Sigmoid colon (tissue), 7 donors: ENCODE data around the gene CORO1C. TPM values are rescaled to one million over a fixed set of nuclear protein-coding genes. Genes with fewer than 3 reads are reported as not detected.

ENCODE experiments used
- DNase-seq: peaks from one replicate; pipeline ENCODE4 v3.0.0-alpha.2; 2019
- H3K27ac ChIP-seq, 4 donors: fragments of 200-600 bp; sonication (generic); one replicate each; pipeline ENCODE4 v1.5.1; 2016 to 2019; ENCODE audit warnings: mild to moderate bottlenecking in 1 of 4
- H3K27me3 ChIP-seq, 3 donors: fragments of 200-600 bp; sonication (generic); one replicate each; pipeline ENCODE4 v1.5.1; 2019; ENCODE audit warnings: mild to moderate bottlenecking in 1 of 3
- H3K36me3 ChIP-seq, 4 donors: fragments of 200-600 bp; sonication (generic); one replicate each; pipeline ENCODE4 v1.5.1; 2016 to 2019
- H3K4me1 ChIP-seq, 4 donors: fragments of 200-600 bp; sonication (generic); one replicate each; pipeline ENCODE4 v1.5.1; 2017 to 2019
- H3K4me3 ChIP-seq, 4 donors: fragments of 200-600 bp; sonication (generic); one replicate each; pipeline ENCODE4 v1.5.1; 2017 to 2019; ENCODE audit warnings: mild to moderate bottlenecking in 2 of 4, moderate library complexity in 1 of 4
- H3K9me3 ChIP-seq, 4 donors: fragments of 200-600 bp in 3 of 4; sonication (generic) in 3 of 4; one replicate each; pipeline versions ENCODE4 v1.5.1 to v1.6.1; 2013 to 2019
- CTCF ChIP-seq, 4 experiments: fragments of 450-650 bp in 3 of 4; fragments of 200-600 bp in 1 of 4; IDR thresholded peaks; one replicate each; pipeline ENCODE4 v1.5.1; 2016 to 2019; ENCODE audit warnings: antibody characterized with exemption in 4 of 4, mild to moderate bottlenecking in 3 of 4, moderate library complexity in 2 of 4
- EP300 ChIP-seq, 4 donors: sonication (generic); formaldehyde crosslinking; IDR thresholded peaks; one replicate each; pipeline ENCODE4 v1.6.1; 2017; ENCODE audit warnings: antibody characterized with exemption in 4 of 4
- POLR2A ChIP-seq, 2 donors: fragments of 450-650 bp; IDR thresholded peaks; one replicate each; pipeline ENCODE4 v1.6.1; 2016; ENCODE audit warnings: antibody characterized with exemption in 2 of 2, mild to moderate bottlenecking in 2 of 2, moderate library complexity in 2 of 2
- POLR2AphosphoS5 ChIP-seq, 4 donors: sonication (generic); formaldehyde crosslinking; IDR thresholded peaks; one replicate each; pipeline ENCODE4 v1.6.1; 2017; ENCODE audit warnings: antibody characterized with exemption in 4 of 4
- WGBS, 2 donors: extraction: QIAGEN DNeasy Blood & Tissue Kit; methylation state at CpG; one replicate each; pipeline ENCODE4 v1.1.7; 2013; 5-methylcytosine and 5-hydroxymethylcytosine counted together
- intact Hi-C: fragments of 100-400 bp; cut with DNase I; formaldehyde crosslinking; loops from one replicate; pipeline ENCODE4 v1.15.1; 2023
- polyA plus RNA-seq, 3 donors: library from polyadenylated mRNA; stranded (reverse); fragments of 200-250 nt; gene quantifications; one replicate each; pipeline ENCODE4 v1.2.3, GENCODE V29; 2013
- total RNA-seq, 4 donors: library from RNA; depleted of rRNA; stranded (reverse); fragments of >200 nt; gene quantifications; one replicate each; pipeline ENCODE4 v1.1.0, GENCODE V29; 2016
- donor health status: healthy with polysubstance abuse.
- donor health status: Bipolar disorder and iron deficiency.
- donor health status: healthy.

CORO1C gene
- total and polyA plus RNA-seq, 7 donors: 38.4 to 569 (median 247) TPM

DNA sequence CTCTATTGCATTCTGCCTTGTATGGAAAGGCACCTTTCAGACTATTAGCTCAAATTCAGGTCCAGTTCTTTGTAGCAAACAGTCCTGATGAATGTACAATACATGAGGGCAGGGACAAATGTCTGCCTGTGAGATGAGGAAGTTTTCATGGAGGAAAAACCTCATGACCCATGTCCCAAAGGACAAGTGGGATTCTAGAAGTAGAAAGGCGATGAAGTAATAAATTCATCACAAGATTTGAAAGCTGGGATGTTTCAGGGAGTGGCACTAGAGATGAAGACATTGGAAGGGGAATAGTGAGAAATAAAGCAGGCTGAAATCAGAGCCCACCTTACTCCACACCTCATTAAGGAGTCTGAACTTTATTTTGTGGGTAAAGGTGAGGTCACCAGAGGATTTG, 4.2 kb downstream of the CORO1C start:
- Histone ChIP-seq H3K36me3 (no peaks in the 10 kb centered on the region), H3K27ac (peak overlapping the region; percentile 99 to 100 (median 100)), H3K27me3 (no peaks in the 10 kb centered on the region), H3K4me3 (no peak overlapping the region), H3K4me1 (peaks cover 0 to 77% (median 71%) of the 10 kb centered on the region in 4 donors), H3K9me3 (no peaks in the 10 kb centered on the region)
- intact Hi-C loops: no loop called here
- DNase-seq: no peak
- TF ChIP-seq CTCF (IDR thresholded peaks at IDR 0.05) (no peak), EP300 (IDR thresholded peaks at IDR 0.05) (no peak), POLR2AphosphoS5 (IDR thresholded peaks at IDR 0.05) (no peak), POLR2A (IDR thresholded peaks at IDR 0.05) (no peak)
- 77 to 82% methylated on average over 1 of the region's 1 CpG for WGBS, 2 donors

GRCh38 chr12:108724890-108725151, 6.5 kb downstream of the CORO1C start:
- H3K27ac ChIP-seq: peak overlapping the region; percentile 64 to 100 (median 88)
- TF ChIP-seq CTCF (IDR thresholded peaks at IDR 0.05) (no peak), POLR2A (IDR thresholded peaks at IDR 0.05) (no peak), POLR2AphosphoS5 (IDR thresholded peaks at IDR 0.05) (no peak), EP300 (IDR thresholded peaks at IDR 0.05) (no peak)
- intact Hi-C loops: no loop called here
- H3K36me3 ChIP-seq: no peaks in the 10 kb centered on the region
- peaks cover 0 to 99% (median 91%) of the 10 kb centered on the region in 4 donors for H3K4me1 ChIP-seq
- no peaks in the 10 kb centered on the region for H3K9me3 ChIP-seq
- no peak overlapping the region for H3K4me3 ChIP-seq
- no peak for DNase-seq
- no peaks in the 10 kb centered on the region for H3K27me3 ChIP-seq

DNA sequence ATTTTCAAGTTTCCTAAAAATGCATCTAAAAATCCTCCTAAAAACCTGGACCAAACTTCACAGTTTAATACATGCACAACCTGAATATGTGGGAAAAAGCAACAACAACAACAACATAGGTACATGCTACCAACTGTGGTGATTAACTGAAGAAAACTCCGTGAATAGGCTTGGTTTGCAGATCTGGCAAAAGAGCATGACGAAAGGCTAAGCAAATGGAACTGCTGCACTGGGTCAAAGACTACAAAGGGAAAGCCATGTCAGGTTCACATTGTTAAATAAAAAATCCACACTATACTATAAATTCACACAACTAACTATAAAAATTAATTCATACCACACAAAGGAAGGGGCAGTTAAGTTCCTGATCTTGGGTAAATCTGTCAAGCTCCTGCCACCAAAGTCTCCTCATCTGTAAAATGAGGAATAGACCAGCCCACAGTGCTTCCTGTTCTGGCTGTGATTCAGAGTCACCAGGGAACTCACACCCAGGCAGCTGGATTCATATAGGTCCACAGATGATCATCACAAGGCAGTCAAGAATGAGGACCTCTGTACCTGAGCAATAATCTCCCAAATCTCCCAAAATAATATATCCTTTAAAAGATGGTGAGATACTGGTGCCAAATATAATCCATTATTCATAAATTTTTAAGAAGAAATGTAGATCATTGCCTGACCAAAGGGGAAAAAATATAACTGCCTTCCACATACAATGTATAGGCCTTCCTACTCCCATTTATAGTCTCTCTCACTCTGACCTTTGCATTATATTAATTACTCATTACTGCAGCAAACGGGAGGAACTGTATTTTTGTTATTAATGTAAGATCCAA, 7.0 kb downstream of the CORO1C start:
- WGBS, 2 donors: 55 to 74% methylated on average over 3 of the region's 3 CpGs
- no peak for DNase-seq
- Histone ChIP-seq H3K27me3 (no peaks in the 10 kb centered on the region), H3K27ac (peak overlapping the region; percentile 64 to 100 (median 88)), H3K9me3 (no peaks in the 10 kb centered on the region), H3K4me3 (no peak overlapping the region), H3K4me1 (peaks cover 0 to 99% (median 95%) of the 10 kb centered on the region in 4 donors), H3K36me3 (no peaks in the 10 kb centered on the region)
- TF ChIP-seq POLR2AphosphoS5 (IDR thresholded peaks at IDR 0.05): no peak
- TF ChIP-seq EP300 (IDR thresholded peaks at IDR 0.05): no peak
- no peak for TF ChIP-seq POLR2A (IDR thresholded peaks at IDR 0.05)
- TF ChIP-seq CTCF (IDR thresholded peaks at IDR 0.05): no peak
- intact Hi-C loops: no loop called here

DNA sequence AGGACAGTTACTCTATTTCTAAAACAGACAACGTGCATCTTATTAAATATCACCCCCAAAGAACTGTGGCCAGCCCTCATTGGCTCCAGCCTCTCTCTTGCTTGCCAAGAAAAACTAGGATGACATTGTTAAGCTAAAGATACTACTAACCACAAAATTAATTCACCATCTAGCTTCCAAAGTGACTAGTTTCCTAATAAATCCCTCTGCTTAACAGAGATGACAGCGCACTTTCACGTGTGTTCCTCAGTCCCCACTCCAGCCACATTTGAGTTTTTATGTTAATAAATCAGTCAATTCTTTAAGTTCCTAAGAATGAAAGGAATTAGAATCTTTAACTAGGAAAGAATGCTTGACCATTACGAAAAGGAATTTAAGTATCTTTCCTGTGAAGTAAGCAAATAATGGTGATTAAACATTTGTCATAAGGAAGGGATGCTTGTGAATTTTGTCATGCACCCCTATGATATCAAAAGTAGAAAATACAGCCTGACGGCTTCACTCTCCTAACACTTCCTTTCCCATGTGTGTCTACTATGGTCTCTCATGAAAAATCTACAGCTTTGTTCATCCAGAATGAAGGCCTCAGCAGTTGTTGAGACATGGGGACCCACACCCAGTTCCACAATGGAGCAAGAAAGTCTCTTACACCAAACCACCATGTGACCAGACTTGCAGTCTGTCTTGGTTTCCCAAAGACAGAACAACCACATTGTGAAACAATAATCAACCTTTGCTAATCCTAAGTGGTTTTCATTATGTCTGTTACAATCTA, 8.1 kb downstream of the CORO1C start:
- WGBS, 2 donors: 70 to 78% methylated on average over 5 of the region's 5 CpGs
- H3K27ac ChIP-seq: peak overlapping the region; percentile 64 to 100 (median 88)
- H3K4me3 ChIP-seq: no peak overlapping the region
- no peaks in the 10 kb centered on the region for H3K36me3 ChIP-seq
- intact Hi-C loops: no loop called here
- H3K27me3 ChIP-seq: no peaks in the 10 kb centered on the region
- TF ChIP-seq EP300 (IDR thresholded peaks at IDR 0.05) (no peak), POLR2AphosphoS5 (IDR thresholded peaks at IDR 0.05) (peak in 1 of 4 donors; percentile 17)
- H3K9me3 ChIP-seq: no peaks in the 10 kb centered on the region
- peak; percentile 82 for DNase-seq
- H3K4me1 ChIP-seq: peaks cover 0 to 99% (median 93%) of the 10 kb centered on the region in 4 donors

- peak overlapping the region; percentile 64 to 100 (median 88) for H3K27ac ChIP-seq
- no peaks in the 10 kb centered on the region for H3K27me3 ChIP-seq
- H3K9me3 ChIP-seq: no peaks in the 10 kb centered on the region
- intact Hi-C loops: no loop called here
- no peaks in the 10 kb centered on the region for H3K36me3 ChIP-seq
- WGBS, 2 donors: 70 to 81% methylated on average over 1 of the region's 1 CpG
- TF ChIP-seq CTCF (IDR thresholded peaks at IDR 0.05): no peak
- TF ChIP-seq POLR2AphosphoS5 (IDR thresholded peaks at IDR 0.05): no peak
- no peak for TF ChIP-seq POLR2A (IDR thresholded peaks at IDR 0.05)
- no peak for TF ChIP-seq EP300 (IDR thresholded peaks at IDR 0.05)
- no peak overlapping the region for H3K4me3 ChIP-seq
- DNase-seq: no peak
- H3K4me1 ChIP-seq: peaks cover 0 to 99% (median 91%) of the 10 kb centered on the region in 4 donors
Observed at GRCh38 chr12:108722463-108722862, 8.9 kb downstream of the CORO1C start.
